A549 treated with Hydrocortisone at 1 μM for 4 hours (cell line): ENCODE results near the gene GNG10. TPM values are rescaled to one million over a fixed set of nuclear protein-coding genes. Genes with fewer than 3 reads are reported as not detected.

Source experiments
- total RNA-seq: library from RNA; stranded (reverse); fragments of 200-300 nt; extraction: Qiagen RNA extraction; gene quantifications from 5 replicates; pipeline ENCODE4 v1.2.3, GENCODE V29; 2022

Gene GNG10
- total RNA-seq = 53.9 to 69.6 TPM (median 59.4 TPM) in 5 replicates

DNA sequence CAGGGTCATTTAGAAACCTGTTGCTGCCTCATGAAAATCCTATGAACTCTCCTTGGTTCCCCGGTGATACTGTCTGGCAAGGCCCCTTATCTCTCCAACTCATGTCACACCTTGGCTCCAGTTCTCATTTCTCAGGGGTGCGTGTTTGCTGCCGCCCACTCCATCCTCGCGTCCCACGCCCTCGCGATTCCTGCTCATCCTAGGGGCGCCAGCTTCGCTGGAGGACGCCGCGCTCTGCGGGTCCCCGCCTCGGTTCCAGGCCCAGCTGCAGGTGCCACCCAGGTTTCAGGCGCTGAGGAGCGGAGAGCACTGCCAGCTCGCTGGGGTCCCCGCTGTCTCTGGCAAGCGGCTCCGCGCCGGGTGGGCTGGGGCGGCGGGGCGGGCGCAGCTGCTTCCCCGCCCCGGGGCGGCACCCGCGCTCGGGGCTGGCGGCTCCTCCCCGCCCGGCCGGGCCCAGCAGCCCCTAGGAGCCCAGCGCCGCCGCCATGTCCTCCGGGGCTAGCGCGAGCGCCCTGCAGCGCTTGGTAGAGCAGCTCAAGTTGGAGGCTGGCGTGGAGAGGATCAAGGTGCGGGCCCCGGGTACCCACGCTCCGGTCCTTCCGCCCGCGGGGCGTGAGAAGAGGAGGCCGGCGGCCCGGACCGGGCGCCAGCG lies at the start of gene GNG10:
GNG10 (plus strand) TSS at position 456 of the 652 bp plus-strand sequence; CDS start at position 486, 30 bp downstream.

DNA sequence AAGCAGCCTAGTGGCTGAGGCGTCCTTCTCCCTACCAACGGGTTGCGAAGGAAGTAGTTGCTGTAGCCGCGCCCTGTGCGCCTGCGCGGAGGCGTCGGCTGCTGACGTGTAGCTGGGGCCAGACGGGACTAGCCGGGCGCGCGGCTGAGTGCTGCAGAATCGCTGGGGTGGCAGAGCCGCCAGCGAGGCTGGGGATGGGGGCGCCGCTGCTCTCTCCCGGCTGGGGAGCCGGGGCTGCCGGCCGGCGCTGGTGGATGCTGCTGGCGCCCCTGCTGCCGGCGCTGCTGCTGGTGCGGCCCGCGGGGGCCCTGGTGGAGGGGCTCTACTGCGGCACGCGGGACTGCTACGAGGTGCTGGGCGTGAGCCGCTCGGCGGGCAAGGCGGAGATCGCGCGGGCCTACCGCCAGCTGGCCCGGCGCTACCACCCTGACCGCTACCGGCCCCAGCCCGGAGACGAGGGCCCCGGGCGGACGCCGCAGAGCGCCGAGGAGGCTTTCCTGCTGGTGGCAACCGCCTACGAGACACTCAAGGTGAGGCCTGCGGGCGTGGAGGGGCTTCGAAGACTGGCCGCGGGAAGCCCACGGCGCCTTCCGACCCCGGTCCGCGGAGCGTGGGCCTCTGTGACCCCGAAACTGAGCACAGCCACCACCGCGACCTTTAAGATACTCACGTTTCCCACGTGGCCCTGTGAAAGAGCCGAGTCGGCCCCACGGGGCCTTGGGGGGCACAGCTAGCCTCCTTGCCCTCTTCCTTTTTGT lies 30.0 kb upstream of the GNG10 start, which contains the start of gene DNAJC25:
DNAJC25 (plus strand) TSS at position 121 of the 758 bp plus-strand sequence; CDS start at position 195, 74 bp downstream.

Other genes with a start within 250 kb of the GNG10 start
- 35.9 to 51.6 TPM (median 39.3 TPM) in 5 replicates for gene ECPAS, start 177.2 kb upstream of the GNG10 start, total RNA-seq
- 0.18 to 0.94 TPM (median 0.49 TPM) in 5 replicates for gene ZNF483, start 136.4 kb upstream of the GNG10 start, total RNA-seq
- 310 to 351 TPM (median 322 TPM) in 5 replicates for gene PTGR1, start 62.0 kb upstream of the GNG10 start, total RNA-seq
- gene DNAJC25, start 30.3 kb upstream of the GNG10 start, total RNA-seq = 10.8 to 11.6 TPM (median 11.3 TPM) in 5 replicates
- gene SHOC1, start 133.3 kb downstream of the GNG10 start, total RNA-seq = 0.02 TPM in 1 of 5 replicates, not detected in the others
- 20.7 to 29.8 TPM (median 25.0 TPM) in 5 replicates for gene UGCG, start 235.2 kb downstream of the GNG10 start, total RNA-seq